Measurements from ENCODE around the gene PTPRM. TPM values are rescaled to one million over a fixed set of nuclear protein-coding genes. Genes with fewer than 3 reads are reported as not detected.

Gene PTPRM
- total and polyA plus RNA-seq, 2 of the 4 experiments (the other 2 are of a cell fraction): 28.3 to 51.2 TPM

GRCh38 chr18:8139891-8140406, 572.8 kb downstream of the PTPRM start:
- dilution Hi-C loops (cut with HindIII; ENCODE audit: low sequenced_read_pairs, unreplicated experiment): no loop called here
- WGBS, 2 experiments (ENCODE audit: extremely low coverage in 2 of 2, insufficient read length in 1 of 2): 100% methylated on average over 2 of the region's 7 CpGs; no CpG with 5 or more reads in 1 of the 2 experiments

More at GRCh38 chr18:8139891-8140406, 572.8 kb downstream of the PTPRM start:
- Histone ChIP-seq H3K18ac (ENCODE audit: low read depth, low read length) (no peak overlapping the region), H3K27me3 (ENCODE audit: control insufficient read depth, insufficient read depth, low read length) (no peaks in the 10 kb centered on the region), H2BK15ac (ENCODE audit: low read depth, low read length) (no peak overlapping the region), H3K36me3 (ENCODE audit: control insufficient read depth, insufficient read depth, low read length) (peaks cover 4% of the 10 kb centered on the region; the same call in 1 of the 2 replicates), H2AK5ac (ENCODE audit: low read depth, low read length) (no peak overlapping the region), H2BK120ac (ENCODE audit: low read depth, low read length) (no peak overlapping the region), H3K4me3 (ENCODE audit: insufficient read depth, low read depth, low read length) (no peak overlapping the region), H3K23ac (ENCODE audit: low read depth, low read length) (no peak overlapping the region), H2AFZ (replicated peaks; ENCODE audit: low read length, poor library complexity) (no peak overlapping the region), H4K5ac (ENCODE audit: low read depth, low read length) (no peak overlapping the region), H3K9me1 (ENCODE audit: insufficient read depth, low read length) (0 out of 2 replicates have a peak, but pooled peaks cover 6% of the 10 kb centered on the region), H4K91ac (ENCODE audit: insufficient read depth, low read depth, low read length) (no peak overlapping the region), H3K9ac (ENCODE audit: low read depth, low read length) (no peak overlapping the region), H2AK9ac (replicated peaks; ENCODE audit: low read depth, low read length, poor library complexity) (no peak overlapping the region), H3K14ac (replicated peaks; ENCODE audit: low read depth, low read length) (no peak overlapping the region), H2BK20ac (ENCODE audit: low read depth, low read length) (no peak overlapping the region), H3K56ac (ENCODE audit: extremely low read depth, insufficient read depth, low read length) (no peak overlapping the region), H3K4ac (ENCODE audit: low read depth, low read length) (no peak overlapping the region), H3K9me3 (ENCODE audit: control insufficient read depth, insufficient read depth, low read length) (no peaks in the 10 kb centered on the region), H4K20me1 (ENCODE audit: insufficient read depth, low read length) (no peaks in the 10 kb centered on the region), H2BK5ac (ENCODE audit: low read depth, low read length, poor library complexity, severe bottlenecking) (no peak overlapping the region), H3K4me1 (ENCODE audit: control insufficient read depth, insufficient read depth, low read length) (peaks cover 4% of the 10 kb centered on the region), H3K27ac (ENCODE audit: insufficient read depth, low read length) (no peak overlapping the region), H4K8ac (ENCODE audit: low read depth in 2 of 2, low read length in 2 of 2) (no peak overlapping the region), H3K4me2 (ENCODE audit: low read depth, low read length) (no peak overlapping the region), H3K79me1 (ENCODE audit: low read depth in 1 of 2, low read length in 2 of 2) (no peaks in the 10 kb centered on the region; a peak in 1 of 4 replicates)
- in situ Hi-C loops (cut with MboI; ENCODE audit: low sequenced_read_pairs): no loop called here
- no TSS peak for BruUV-seq (replicated peaks)
- intact Hi-C loops (cut with micrococcal nuclease): no loop called here
- TF ChIP-seq RCOR1 (IDR thresholded peaks at IDR 0.05; ENCODE audit: insufficient replicate concordance, low read length) (no peak), SMC3 (IDR thresholded peaks at IDR 0.05; ENCODE audit: low read depth, low read length) (no peak), ELK1 (IDR thresholded peaks at IDR 0.05; ENCODE audit: borderline replicate concordance, low read depth, low read length) (no peak), POLR2A (IDR thresholded peaks at IDR 0.05; ENCODE audit: low read depth, low read length) (no peak), BHLHE40 (IDR thresholded peaks at IDR 0.05; ENCODE audit: low read depth, low read length) (no peak), MXI1 (IDR thresholded peaks at IDR 0.05; ENCODE audit: borderline replicate concordance, low read depth, low read length) (no peak), RAD21 (IDR thresholded peaks at IDR 0.05; ENCODE audit: low read length) (no peak), MAZ (IDR thresholded peaks at IDR 0.05; ENCODE audit: borderline replicate concordance, low read depth, low read length) (no peak), CHD1 (IDR thresholded peaks at IDR 0.05; ENCODE audit: low read depth, low read length) (no peak), CEBPB (IDR thresholded peaks at IDR 0.05; ENCODE audit: low read depth, low read length) (no peak), MAFK (IDR thresholded peaks at IDR 0.05; ENCODE audit: low read depth, low read length) (no peak)
- TF ChIP-seq, protein P1, sequence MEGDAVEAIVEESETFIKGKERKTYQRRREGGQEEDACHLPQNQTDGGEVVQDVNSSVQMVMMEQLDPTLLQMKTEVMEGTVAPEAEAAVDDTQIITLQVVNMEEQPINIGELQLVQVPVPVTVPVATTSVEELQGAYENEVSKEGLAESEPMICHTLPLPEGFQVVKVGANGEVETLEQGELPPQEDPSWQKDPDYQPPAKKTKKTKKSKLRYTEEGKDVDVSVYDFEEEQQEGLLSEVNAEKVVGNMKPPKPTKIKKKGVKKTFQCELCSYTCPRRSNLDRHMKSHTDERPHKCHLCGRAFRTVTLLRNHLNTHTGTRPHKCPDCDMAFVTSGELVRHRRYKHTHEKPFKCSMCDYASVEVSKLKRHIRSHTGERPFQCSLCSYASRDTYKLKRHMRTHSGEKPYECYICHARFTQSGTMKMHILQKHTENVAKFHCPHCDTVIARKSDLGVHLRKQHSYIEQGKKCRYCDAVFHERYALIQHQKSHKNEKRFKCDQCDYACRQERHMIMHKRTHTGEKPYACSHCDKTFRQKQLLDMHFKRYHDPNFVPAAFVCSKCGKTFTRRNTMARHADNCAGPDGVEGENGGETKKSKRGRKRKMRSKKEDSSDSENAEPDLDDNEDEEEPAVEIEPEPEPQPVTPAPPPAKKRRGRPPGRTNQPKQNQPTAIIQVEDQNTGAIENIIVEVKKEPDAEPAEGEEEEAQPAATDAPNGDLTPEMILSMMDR (conservative IDR thresholded peaks at IDR 0.05; ENCODE audit: low read depth, low read length): no peak
- TF ChIP-seq, protein P2, sequence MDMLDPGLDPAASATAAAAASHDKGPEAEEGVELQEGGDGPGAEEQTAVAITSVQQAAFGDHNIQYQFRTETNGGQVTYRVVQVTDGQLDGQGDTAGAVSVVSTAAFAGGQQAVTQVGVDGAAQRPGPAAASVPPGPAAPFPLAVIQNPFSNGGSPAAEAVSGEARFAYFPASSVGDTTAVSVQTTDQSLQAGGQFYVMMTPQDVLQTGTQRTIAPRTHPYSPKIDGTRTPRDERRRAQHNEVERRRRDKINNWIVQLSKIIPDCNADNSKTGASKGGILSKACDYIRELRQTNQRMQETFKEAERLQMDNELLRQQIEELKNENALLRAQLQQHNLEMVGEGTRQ (IDR thresholded peaks at IDR 0.05; ENCODE audit: low read depth, low read length): no peak
- CTCF ChIA-PET: interaction anchor here (0.6 kb wide), 1 partner anchor 145 kb away, joined by 3 read pairs; no protein-coding TSS in a partner anchor
- no peak for DNase-seq
- POLR2A ChIA-PET (ENCODE audit: unreplicated experiment): no interaction called here
- ATAC-seq (ENCODE audit: low read depth): no peak
